GM23338 (cell line): Measurements from ENCODE around the gene NDST1. TPM values are rescaled to one million over a fixed set of nuclear protein-coding genes. Genes with fewer than 3 reads are reported as not detected.
A peak's percentile ranks its signal among the peaks of the same experiment; 100 is the strongest.

Source experiments
- ATAC-seq: fragments of 200-7000 bp; cut with Tn5 transposase; 3 replicates; pipeline ENCODE4 v1.9.1; 2020
- DNase-seq: peaks from one replicate; pipeline ENCODE4 v3.0.0-alpha.2; 2015; ENCODE audit warnings: low spot score
- H2AFZ ChIP-seq: fragments of 200-600 bp; sonication (generic); 2 replicates; pipeline ENCODE4 v1.8.0; 2016; ENCODE audit warnings: antibody characterized with exemption, mild to moderate bottlenecking, moderate library complexity
- H3F3A ChIP-seq: fragments of 200-600 bp; sonication (generic); replicated peaks from 2 replicates; pipeline ENCODE4 v1.8.0; 2017; ENCODE audit warnings: antibody characterized with exemption, mixed run types, low read depth
- H3K27ac ChIP-seq: fragments of 200-600 bp; sonication (generic); 2 replicates; pipeline ENCODE4 v1.6.1; 2016; ENCODE audit warnings: low read depth
- H3K27me3 ChIP-seq: fragments of 200-600 bp; sonication (generic); 2 replicates; pipeline ENCODE4 v1.8.0; 2016; ENCODE audit warnings: mild to moderate bottlenecking, mixed run types, moderate library complexity; ENCODE audit not compliant: insufficient read depth
- H3K36me3 ChIP-seq: fragments of 200-600 bp; sonication (generic); 2 replicates; pipeline ENCODE4 v1.8.0; 2016; ENCODE audit warnings: mild to moderate bottlenecking; ENCODE audit not compliant: insufficient read depth
- H3K4me1 ChIP-seq: fragments of 200-600 bp; sonication (generic); 2 replicates; pipeline ENCODE4 v1.8.0; 2016; ENCODE audit warnings: mild to moderate bottlenecking, moderate library complexity; ENCODE audit not compliant: insufficient read depth
- H3K4me2 ChIP-seq: fragments of 200-600 bp; sonication (generic); 2 replicates; pipeline ENCODE4 v1.7.1; 2017; ENCODE audit warnings: mixed run types
- H3K4me3 ChIP-seq: fragments of 200-600 bp; sonication (generic); 2 replicates; pipeline ENCODE4 v1.6.1; 2016; ENCODE audit warnings: mixed run types
- H3K79me2 ChIP-seq: fragments of 200-600 bp; sonication (generic); replicated peaks from 2 replicates; pipeline ENCODE4 v1.8.0; 2017; ENCODE audit warnings: mild to moderate bottlenecking; ENCODE audit not compliant: insufficient read depth
- H3K9me2 ChIP-seq: fragments of 200-600 bp; sonication (generic); 2 replicates; pipeline ENCODE4 v1.8.0; 2017; ENCODE audit not compliant: insufficient read depth
- H4K20me1 ChIP-seq: fragments of 200-600 bp; sonication (generic); replicated peaks from 2 replicates; pipeline ENCODE4 v1.8.0; 2017; ENCODE audit warnings: mild to moderate bottlenecking; ENCODE audit not compliant: insufficient read depth
- H3K27ac Mint-ChIP-seq: 2 replicates; pipeline ENCODE4 v1.8.0; 2020; ENCODE audit warnings: inconsistent platforms, mild to moderate bottlenecking, moderate library complexity, mixed read lengths
- H3K27me3 Mint-ChIP-seq: 3 replicates; pipeline ENCODE4 v1.8.0; 2022; ENCODE audit warnings: low read depth, mild to moderate bottlenecking, moderate library complexity, mixed read lengths, inconsistent platforms; ENCODE audit not compliant: insufficient read depth, poor library complexity
- H3K36me3 Mint-ChIP-seq: 3 replicates; pipeline ENCODE4 v1.8.0; 2021; ENCODE audit warnings: low read depth, mild to moderate bottlenecking, inconsistent platforms, moderate library complexity, mixed read lengths
- H3K4me1 Mint-ChIP-seq: 3 replicates; pipeline ENCODE4 v1.8.0; 2020; ENCODE audit warnings: mild to moderate bottlenecking, inconsistent platforms, mixed read lengths
- H3K4me3 Mint-ChIP-seq: 3 replicates; pipeline ENCODE4 v1.8.0; 2021; ENCODE audit warnings: moderate library complexity, mild to moderate bottlenecking, inconsistent platforms, mixed read lengths
- H3K9me3 Mint-ChIP-seq: 3 replicates; pipeline ENCODE4 v1.8.0; 2020; ENCODE audit warnings: moderate library complexity, mild to moderate bottlenecking, inconsistent platforms, mixed read lengths
- CREB1 ChIP-seq: fragments of 250-450 bp; sonication (Bioruptor Pico); IDR thresholded peaks from 2 replicates; pipeline ENCODE4 v1.5.0; 2020; ENCODE audit warnings: low read depth, mild to moderate bottlenecking, moderate library complexity
- ETS1 ChIP-seq: IDR thresholded peaks from 2 replicates; pipeline ENCODE4 v1.6.1; 2016; ENCODE audit warnings: antibody characterized with exemption
- EZH2 ChIP-seq: fragments of 200-600 bp; sonication (generic); IDR thresholded peaks from one replicate; pipeline ENCODE4 v1.8.0; 2017; ENCODE audit warnings: antibody characterized with exemption, mild to moderate bottlenecking, low read depth; ENCODE audit not compliant: unreplicated experiment
- EZH2phosphoT487 ChIP-seq: fragments of 200-600 bp; sonication (generic); IDR thresholded peaks from one replicate; pipeline ENCODE4 v1.8.1; 2018; ENCODE audit warnings: antibody characterized with exemption; ENCODE audit not compliant: unreplicated experiment
- JUNB ChIP-seq: IDR thresholded peaks from one replicate; pipeline ENCODE4 v1.6.1; 2016; ENCODE audit warnings: antibody characterized with exemption; ENCODE audit not compliant: unreplicated experiment
- NANOG ChIP-seq: IDR thresholded peaks from 2 replicates; pipeline ENCODE4 v1.6.1; 2016; ENCODE audit warnings: antibody characterized with exemption, borderline replicate concordance
- POLR2AphosphoS5 ChIP-seq: IDR thresholded peaks from 2 replicates; pipeline ENCODE4 v1.6.1; 2016; ENCODE audit warnings: antibody characterized with exemption, low read depth
- REST ChIP-seq: IDR thresholded peaks from one replicate; pipeline ENCODE4 v1.6.1; 2018; ENCODE audit warnings: antibody characterized with exemption; ENCODE audit not compliant: unreplicated experiment
- STAT1 ChIP-seq: IDR thresholded peaks from one replicate; pipeline ENCODE4 v1.6.1; 2016; ENCODE audit warnings: antibody characterized with exemption; ENCODE audit not compliant: unreplicated experiment
- polyA plus RNA-seq: library from polyadenylated mRNA; unstranded; fragments of >200 nt; fragmentation: Nextera tagmentation; extraction: Ambion mirVana; gene quantifications from 2 replicates; pipeline ENCODE4 v1.2.1, GENCODE V29; 2016
- total RNA-seq: library from RNA; depleted of rRNA; stranded (reverse); fragments of >200 nt; shearing (Covaris generic); gene quantifications from 2 replicates; pipeline ENCODE4 v1.2.3, GENCODE V29; 2014

The NDST1 gene
- total and polyA plus RNA-seq, 2 experiments from 2014 or later: 7.3 to 85.0 TPM

GRCh38 chr5:150497989-150498317 is 10.0 kb upstream of the NDST1 start:
- TF ChIP-seq CREB1 (no peak), ETS1 (no peak), POLR2AphosphoS5 (no peak), REST (no peak), NANOG (no peak), STAT1 (no peak)
- DNase-seq (no peak), ATAC-seq (peak; percentile 4; the same call in 2 of the 3 replicates)
- 0 out of 3 replicates have a peak, but pooled peaks cover 9% of the 10 kb centered on the region for H3K36me3 Mint-ChIP-seq
- peaks cover 63% of the 10 kb centered on the region for H3K4me1 Mint-ChIP-seq
- Histone ChIP-seq H3K27me3 (no peaks in the 10 kb centered on the region), H3K36me3 (no peaks in the 10 kb centered on the region; the same call in 1 of the 2 replicates), H4K20me1 (peaks cover 23% of the 10 kb centered on the region), H3F3A (0 out of 2 replicates have a peak, but pooled peaks cover 2% of the 10 kb centered on the region), H3K79me2 (peaks cover 100% of the 10 kb centered on the region), H3K27ac (peak overlapping the region; percentile 64), H3K9me2 (no peaks in the 10 kb centered on the region), H3K4me2 (peak overlapping the region; percentile 46), H3K4me3 (peak overlapping the region; percentile 25; the same call in 1 of the 2 replicates), H3K4me1 (peaks cover 24% of the 10 kb centered on the region), H2AFZ (no peak overlapping the region)
- H3K27me3 Mint-ChIP-seq: peaks cover 20% of the 10 kb centered on the region
- H3K4me3 Mint-ChIP-seq: peak overlapping the region; percentile 47; the same call in 2 of the 3 replicates
- peak overlapping the region; percentile 91 for H3K27ac Mint-ChIP-seq
- no peaks in the 10 kb centered on the region for H3K9me3 Mint-ChIP-seq

- Histone ChIP-seq H3K4me3 (peak overlapping the region; percentile 25; the same call in 1 of the 2 replicates), H3K4me2 (peak overlapping the region; percentile 46), H3K79me2 (peaks cover 100% of the 10 kb centered on the region), H3K36me3 (no peaks in the 10 kb centered on the region; the same call in 1 of the 2 replicates), H2AFZ (no peak overlapping the region), H3F3A (0 out of 2 replicates have a peak, but pooled peaks cover 2% of the 10 kb centered on the region), H3K27me3 (no peaks in the 10 kb centered on the region), H3K4me1 (peaks cover 23% of the 10 kb centered on the region), H3K27ac (peak overlapping the region; percentile 64), H4K20me1 (peaks cover 23% of the 10 kb centered on the region), H3K9me2 (no peaks in the 10 kb centered on the region)
- DNase-seq (peak; percentile 84), ATAC-seq (peak; percentile 91)
- H3K27ac Mint-ChIP-seq: peak overlapping the region; percentile 91
- H3K4me3 Mint-ChIP-seq: peak overlapping the region; percentile 47
- H3K4me1 Mint-ChIP-seq: peaks cover 63% of the 10 kb centered on the region
- no peaks in the 10 kb centered on the region for H3K9me3 Mint-ChIP-seq
- peaks cover 20% of the 10 kb centered on the region for H3K27me3 Mint-ChIP-seq
- H3K36me3 Mint-ChIP-seq: 0 out of 3 replicates have a peak, but pooled peaks cover 9% of the 10 kb centered on the region
- TF ChIP-seq NANOG: no peak
- TF ChIP-seq POLR2AphosphoS5: no peak
- TF ChIP-seq STAT1: no peak
- TF ChIP-seq EZH2phosphoT487: no peak
- no peak for TF ChIP-seq JUNB
- TF ChIP-seq EZH2: no peak
- no peak for TF ChIP-seq ETS1
Measured at GRCh38 chr5:150498501-150498900, 9.4 kb upstream of the NDST1 start.
